HG02973 (cell line): ENCODE data around the gene PRSS38.

Source experiments
- ATAC-seq: cut with Tn5 transposase; IDR thresholded peaks from one replicate; pipeline ENCODE4 v1.9.1; 2021; ENCODE audit warnings: moderate library complexity; ENCODE audit not compliant: unreplicated experiment

The PRSS38 gene

DNA sequence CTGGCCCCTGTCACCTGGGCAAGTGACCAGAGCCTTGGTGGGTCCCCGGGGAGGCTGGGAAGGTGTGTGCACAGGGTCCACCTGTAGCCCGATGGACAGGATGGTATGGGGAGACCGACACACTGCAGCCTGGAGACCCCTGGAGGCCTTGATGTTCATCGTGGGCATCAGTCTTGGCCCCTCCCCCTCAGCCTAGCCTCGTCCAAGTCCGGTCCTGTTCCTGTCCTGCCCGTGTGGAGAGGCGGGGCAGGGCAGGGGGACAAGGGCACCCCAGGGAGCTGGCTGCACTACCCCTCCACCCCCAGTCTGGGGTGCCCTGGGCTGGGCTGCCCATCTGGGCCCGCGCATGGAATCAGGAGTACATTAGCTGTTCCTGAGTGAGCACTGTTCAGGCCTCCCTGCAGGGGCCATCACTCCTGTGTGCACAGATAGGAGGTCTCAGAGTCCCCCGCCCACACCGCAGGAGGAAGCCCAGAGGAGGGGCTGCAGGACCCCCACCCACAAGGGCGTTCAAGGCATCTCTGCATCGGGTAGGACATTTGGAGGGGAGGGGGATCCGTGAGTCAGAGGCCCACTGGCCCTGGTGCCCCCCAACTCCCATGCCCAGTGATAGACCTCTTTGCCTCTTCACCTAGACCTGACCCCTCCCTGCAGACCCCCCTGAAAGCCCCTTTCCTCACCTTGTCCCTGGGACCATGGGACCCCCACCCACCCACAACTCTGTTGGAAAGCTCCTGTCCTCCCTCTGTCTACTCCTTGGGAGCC, 69.1 kb downstream of the PRSS38 start:
- ATAC-seq, result no peak

DNA sequence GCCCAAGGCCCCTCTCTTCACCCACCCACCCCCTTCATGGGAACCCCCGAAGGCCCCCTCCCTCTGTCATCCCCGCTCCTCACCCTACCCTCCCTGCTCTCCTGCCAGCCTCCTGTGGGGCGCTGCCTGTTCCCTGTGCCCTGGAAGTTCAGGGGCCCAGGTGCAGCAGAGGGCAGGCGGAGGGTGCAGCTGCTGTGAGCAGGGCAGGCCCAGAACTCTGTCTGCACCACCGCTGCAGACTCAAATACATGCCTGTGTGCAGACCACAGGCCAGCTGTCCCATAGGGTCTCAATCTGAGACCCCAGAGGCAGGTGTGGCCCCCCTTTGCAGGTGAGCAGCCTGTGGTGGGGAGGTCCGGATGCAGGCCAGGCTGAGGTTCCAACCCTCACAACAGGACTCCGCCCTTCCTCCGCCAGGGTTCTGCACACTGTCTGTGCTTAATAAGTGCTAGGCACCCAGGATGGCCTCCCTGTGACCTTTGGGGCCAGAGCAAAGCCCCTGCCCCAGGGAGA, 69.7 kb downstream of the PRSS38 start:
- no peak for ATAC-seq

DNA sequence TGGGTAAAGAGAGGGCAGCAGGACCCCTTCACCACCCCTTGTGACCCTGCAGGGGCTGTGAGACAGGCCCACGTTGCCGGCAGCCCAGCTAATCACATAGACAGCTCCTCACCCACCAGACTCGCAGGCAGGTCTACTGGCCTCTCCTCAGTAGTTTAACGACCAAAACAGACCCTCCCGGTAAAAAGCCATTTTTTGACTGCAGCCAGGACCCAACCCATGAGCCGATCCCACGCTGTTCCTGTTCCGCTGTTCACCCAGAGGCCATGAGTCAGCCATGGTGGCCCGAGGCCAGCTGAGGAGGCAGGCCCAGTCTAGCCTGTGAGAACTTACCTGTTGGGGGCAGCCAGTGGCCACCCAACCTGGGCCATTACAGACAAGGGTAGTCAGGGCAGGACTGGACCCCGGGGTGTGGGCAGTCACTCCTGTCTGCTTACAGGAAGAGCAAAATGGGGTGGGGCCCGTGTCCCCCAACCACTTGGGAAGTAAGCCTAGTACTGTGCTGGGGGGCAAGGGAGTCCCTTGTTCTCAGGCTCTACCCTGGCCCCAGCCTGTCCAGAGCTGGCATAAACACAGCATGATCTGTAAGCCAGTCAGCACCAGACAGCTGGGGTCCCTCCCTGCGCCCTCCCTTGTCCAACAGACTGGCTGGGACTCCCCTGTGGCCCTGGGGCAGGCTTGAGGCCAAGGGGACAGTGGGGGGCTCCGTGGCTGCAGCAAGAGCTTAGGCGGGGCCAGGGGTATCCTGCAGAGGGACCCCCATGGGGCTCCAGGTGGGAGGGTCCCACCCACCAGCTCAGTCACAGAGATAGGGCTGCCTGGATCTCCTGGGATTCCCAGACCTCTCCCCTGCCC, 70.4 kb downstream of the PRSS38 start:
- no peak for ATAC-seq

DNA sequence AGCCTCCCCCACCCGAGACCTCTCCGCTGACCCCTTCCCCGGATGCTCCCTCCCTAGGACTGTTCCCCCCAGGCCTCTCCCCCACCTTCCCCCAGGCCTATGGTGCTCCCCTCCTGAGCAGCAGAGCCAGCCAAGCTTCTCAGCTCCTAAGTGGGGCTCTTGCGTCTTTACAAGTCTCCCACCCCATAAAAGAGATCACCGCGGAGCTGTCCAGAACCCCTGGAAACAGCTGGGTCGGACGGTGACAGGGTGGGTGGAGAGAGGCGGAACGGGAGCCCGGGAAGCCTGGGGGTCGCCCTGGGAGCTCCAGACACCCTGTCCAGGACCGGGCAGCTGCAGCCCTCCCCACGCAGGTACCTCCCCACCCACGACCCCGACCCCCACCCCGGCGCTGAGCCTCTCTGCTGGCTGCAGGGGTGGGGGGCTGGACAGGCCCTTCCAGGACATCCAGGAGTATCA, 71.1 kb downstream of the PRSS38 start:
- no peak for ATAC-seq

DNA sequence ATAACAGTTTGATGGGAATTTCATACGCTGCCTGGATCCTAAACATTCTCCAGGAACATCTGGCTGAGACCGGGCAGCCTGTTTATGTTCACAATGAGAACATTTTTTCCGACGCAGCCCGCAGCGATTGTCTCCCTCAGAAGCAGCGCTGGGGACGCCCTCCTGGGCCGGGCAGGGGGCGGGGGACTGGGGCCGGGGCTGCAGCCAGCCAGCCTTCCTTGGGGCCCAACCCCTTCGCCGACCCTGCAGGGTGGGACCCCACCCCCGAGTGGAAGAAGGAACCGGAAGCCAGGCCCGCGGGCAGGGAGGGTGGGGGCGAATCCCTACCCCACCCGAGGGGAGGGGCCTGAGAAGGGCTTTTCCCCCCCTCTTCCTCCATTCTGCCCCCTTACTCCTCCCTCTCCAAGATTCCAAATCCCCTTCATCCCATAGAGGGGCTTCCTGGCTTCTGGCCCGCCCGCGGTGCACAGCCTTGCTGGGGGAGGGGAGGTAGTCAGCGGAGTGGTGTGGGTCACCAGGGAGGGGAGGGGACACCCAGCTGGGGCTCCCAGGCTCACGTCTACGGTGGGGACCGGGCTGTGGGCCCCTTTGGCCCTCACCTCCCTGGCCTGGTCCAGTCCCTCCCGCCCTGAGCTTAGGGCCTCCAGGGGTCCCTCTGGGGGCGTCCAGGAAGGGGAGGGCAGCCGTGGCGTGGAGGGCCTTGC, 71.7 kb downstream of the PRSS38 start:
- no peak for ATAC-seq

DNA sequence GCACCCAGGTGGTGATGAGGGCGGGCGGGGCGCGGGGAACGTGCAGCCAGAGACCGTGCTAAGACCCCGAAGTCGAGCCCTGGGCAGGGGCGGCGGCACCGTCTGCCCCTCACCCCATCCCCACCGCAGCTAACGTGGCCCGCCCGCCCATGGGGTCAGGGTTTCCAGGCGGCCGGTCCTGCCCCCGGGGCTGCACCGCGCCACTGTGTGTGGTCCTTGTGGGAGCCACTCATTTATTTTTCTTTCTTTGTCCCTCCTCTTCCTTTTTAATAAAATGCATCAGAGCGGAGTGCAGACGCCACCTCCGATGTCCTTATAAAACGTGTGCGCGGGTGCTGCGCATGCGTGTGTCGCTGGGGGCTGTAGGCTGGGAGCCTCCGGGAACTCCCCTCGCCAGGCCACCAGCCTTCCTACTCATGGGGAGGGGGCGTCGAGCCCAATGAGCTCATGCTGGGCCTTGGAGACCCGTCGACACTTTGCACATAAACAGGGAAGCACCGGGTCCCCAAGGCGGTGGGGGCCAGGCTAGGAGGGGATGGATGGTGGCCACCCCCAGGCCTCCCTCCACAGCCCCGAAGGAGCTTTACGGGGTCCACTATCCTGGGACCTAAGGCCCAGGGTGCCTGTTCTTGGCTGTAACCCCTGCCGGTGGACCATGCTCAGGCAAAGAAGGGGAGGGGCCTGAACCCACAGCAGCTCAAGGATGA, 72.4 kb downstream of the PRSS38 start:
- ATAC-seq, result no peak

DNA sequence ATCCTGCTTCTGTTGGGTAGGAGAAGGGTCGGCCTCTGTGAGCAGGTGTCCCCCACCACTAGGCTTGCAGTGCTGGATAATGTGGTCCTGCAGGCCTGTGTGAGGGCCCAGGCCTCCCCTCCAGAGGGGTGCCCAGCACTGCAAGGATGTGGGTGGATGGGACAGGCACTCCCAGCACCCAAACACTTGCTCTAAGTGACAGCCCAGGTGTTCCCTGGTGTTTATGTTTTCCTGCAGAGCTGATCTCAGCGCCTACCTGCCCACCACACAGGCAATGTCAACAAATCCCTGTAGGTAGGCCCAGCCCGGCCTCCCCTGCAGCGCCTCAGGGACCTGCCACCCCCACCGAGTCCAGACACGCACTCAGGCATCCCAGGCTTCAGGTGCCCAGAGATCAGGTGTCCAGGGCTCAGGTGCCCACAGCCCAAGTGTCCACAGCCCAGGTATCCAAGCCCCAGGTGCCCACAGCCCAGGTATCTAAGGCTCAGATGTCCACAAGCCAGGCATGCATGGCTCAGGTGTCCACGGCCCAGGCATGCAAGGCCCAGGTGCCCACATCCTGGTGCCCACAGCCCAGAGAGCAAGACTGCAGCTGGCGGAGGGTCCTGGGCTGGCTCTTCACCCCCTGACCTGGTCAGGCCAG, 73.0 kb downstream of the PRSS38 start:
- no peak for ATAC-seq

DNA sequence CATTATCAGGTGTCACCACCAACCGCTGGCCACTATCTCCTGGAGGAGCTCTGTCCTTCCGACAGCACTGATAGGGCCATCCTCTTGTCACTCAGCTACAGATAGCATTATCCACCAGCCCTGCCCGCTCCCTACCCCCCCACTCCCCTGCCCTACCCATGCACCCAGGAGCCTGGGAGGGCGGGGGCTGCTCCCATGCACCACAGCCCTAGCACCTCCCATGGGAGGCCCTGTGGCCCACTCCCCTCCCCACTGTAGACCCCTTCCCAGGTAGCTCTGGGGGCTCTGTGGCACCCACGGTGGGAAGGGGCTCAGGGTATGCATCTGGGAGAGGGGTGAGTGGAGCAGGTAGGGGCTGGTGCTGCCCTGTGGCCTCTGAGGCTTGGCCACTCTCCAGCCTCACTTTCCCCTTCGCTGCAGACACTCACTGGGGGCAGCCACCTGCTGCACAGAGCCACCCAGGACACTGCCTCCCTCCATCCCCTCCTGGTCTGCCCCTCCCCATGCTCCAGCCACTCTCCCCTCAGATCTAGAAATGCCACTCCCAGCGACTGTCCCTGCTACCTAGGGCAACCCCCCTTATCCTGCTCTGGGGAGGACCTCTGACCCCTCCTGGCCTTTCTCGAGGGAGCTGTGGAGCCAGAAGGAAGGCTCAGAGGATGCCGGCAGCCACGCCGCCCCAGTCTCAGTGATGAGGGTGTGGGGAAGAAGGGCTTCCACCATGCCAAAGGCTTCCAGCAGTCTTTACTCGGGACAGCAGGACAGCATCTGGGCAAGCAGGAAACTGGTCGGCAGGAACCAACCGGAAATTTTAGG, 73.8 kb downstream of the PRSS38 start:
- ATAC-seq, result no peak

DNA sequence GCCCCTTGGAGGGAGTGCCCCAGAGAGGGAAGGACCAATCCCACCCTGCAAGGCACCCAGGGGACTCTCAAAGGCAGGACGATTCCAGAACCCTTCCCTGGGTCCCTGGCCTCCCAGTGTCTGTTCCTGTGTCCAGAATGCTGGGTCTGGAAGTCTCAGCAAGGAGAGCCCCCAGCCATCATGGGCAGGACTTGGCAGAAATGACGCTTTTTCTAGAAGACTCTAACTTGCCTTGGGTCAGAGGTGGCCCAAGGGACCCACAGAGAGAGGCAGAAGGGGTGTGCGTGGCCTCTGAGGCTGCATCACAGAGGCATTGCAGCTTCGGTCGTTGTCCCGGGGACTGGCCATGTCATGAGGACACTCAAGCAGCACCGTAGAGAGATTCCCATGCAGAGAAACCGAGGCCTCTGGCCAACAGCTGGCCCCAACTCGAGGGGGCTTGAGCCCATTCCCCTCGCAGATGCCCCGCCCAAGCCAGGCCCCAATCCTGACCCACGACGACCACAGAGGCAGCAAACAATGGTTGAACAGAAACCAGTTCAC, 74.5 kb downstream of the PRSS38 start:
- ATAC-seq, result no peak

DNA sequence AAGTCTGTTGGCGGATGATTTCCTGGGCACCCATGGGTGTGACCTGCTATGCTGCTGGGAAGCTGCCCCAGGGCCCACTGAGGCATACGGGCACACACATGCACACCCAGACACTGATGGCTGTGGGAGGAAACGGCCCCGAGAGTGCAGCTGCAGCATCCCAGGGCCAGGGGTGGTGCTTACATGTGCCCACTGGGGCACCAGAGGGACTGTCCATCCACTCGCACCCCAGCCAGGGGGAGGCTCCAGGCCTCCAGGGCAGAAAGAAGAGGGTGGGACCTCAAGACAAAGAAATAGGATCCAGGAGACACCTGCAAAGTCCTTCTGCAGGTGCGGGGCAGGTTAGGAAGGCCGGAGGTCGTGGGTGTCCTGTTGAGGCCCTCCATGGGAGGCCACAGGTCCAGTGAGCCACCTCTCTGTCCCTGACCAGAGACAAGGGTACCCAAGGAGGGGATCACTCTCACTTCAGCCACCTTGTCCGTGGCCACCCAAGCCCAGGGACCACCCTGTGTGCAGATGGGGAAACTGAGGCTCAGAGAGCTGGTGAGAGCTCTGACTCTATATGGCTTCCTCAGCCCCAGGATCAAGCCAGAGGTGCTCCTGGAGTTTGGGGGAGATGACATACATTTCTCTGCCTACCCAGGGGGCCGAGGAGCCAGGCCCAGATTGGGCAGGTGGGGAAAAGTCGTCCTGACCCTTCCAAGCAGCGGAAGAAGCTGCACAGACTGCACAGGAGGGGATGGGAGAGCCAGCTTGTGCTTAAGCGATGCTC, 75.2 kb downstream of the PRSS38 start:
- no peak for ATAC-seq

DNA sequence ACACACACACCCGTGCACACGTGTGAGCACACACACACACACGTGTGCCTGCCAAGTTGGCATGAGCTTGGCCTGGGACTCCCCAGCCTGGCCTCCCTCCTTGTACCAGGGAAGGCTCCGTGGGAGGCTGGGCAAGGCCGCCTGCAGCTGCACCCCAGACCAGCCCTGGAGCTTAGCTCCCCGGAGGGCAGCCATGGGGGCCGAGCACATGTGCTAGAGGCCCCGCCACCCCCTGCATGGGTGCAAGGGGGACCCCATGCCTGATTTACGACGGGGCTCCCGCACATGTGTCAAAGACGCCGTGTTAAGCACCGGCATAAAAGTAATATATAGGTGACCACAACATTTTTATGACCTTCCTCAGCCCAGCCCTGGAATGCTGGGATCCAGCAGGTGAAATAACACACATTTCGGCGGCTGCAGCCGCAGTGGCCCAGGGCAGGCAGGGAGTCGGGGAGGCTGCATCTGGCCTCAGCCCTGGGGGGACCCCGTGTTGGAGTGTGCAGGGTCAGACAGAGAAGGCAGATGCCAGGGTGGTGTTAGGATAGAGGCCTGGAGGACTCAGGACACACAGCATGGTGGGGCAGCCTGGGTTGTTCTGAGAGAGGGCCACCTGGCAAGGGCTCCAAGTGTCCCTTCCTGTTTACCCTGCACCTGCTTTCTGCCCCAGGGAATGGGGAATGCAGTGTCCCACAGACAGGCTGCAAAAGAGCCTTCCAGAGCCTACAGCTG, 75.9 kb downstream of the PRSS38 start:
- no peak for ATAC-seq

DNA sequence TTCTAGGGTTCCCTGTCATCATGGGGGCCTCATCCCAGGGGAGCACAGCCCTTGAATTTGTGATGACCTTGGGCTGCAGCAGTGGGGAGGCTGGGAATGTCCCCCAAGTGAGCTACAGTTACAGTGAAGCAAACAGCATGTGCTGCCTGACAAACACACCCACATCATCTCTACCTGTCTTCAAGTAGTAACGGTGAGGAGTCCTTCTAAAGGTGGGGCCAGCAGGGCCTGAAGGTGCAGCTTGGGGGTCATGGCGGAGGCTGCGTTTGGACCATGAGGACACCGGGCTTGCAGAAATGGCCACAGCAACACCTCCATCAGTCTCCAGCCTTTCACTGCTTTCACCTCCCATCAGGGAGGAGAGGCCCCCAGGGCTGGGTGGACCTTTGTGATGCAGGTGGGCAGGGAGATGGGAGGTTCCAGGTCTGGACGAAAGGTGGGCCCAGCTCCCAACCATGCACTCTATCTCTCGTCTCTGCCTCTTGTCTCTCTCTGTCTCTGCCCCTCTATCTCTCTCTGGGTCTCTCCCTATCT, 76.5 kb downstream of the PRSS38 start:
- no peak for ATAC-seq

DNA sequence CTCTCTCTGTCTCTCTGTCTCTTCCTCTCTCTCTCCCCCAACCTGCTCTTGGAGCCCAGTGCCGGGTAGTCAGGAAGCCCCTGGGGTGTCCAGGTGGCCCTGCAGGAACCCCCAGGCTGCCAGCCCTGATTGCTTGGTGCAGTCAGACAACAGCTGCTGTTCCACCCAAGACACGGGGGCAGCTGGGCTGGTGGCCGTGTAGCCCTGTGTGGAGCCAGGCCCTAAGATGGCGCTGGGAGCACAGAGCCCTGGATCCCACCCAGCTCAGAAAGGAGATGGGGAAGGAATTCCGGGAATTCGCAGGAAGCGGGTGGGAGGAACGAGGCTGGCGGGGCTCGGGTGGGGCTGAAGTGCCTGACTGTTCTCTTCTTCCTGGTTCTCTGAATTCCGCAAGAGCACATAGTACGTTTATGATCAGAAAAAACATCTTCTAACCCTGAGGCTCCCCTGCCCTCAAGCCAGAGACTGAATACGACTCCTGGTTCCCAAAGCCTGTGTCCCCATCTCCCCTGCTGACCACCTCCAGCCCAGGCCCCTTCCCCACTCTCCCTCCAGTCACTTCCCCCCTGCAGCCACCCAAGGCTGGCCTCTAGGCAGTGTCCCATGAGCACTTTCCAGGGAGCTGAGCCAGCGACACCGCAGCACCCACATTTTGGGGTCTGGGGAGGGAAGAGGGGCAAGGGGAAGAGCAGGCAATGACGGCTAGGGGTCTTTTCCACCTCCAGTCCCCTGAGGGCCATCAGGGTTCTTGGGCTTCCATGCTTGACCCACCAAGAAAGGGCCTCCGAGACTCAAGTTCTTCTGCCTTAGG, 77.2 kb downstream of the PRSS38 start:
- ATAC-seq, result no peak

DNA sequence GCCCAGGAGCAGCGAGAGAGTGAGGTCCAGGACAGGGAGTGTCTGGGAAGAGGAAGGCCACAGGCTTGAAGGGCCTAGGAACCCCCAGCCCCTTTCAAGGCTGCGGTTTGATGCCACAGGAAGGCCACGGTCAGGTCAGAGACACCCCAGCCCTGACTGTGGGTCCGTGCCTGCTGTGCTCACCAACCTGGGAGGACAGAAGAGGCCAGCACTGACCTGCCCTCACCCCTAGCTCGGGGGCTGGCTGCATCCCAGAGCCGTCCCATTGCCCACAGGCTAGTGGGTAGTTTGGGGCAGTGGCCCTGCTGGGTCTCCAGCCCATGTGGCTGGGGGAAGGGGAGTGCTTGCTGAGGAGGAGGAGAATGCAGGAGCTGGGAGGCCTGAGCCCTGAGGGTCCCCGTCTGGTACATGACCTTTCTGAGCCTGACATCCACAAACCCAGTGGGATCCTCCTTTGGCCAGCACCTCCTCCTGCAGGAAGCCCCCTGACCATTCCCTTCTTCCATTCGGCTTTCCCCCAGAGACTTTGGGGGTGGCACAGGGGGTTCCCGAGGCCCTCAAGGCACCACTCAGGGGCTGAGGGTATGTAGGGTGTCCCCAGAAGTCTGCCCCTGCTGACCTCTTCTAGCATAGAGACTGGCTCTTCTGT, 77.9 kb downstream of the PRSS38 start:
- ATAC-seq, result no peak

DNA sequence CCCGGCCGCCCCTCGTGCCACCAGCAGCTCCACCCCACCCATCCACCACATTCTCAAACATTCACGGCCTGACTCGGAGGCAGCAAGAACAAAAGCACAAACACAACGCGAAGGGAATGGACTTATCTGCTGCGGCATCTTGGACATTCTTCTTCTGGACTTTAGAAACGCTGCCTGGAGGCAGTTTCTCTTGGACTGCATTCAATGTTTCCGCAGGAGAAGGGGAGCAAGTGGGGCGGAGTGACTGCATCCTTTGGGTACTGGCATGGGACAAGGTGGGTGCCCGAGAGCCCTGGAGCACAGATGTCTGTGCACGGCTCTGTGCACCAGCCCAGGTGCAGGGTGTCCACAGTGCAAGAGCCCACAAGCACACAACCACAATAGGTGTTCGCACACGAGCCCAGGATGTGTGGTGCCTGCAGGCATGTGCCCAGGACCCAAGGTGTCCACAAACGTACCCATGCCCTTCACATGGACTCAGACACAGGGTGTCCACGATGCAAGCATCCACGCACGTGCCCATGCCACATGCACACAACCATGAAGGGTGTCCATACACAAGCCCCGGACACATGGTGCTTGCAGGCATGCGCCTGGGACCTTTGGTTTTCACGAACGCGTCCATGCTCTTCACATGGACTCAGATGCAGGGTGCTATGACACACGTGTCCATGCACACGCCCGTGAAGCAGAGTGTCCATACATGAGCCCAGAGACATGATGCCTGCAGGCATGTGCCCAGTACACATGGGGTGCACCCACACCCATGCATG, 78.7 kb downstream of the PRSS38 start:
- ATAC-seq, result no peak
